OCI-LY3 (cell line): ENCODE measurements around the gene AGPAT4.

ENCODE experiments used
- CTCF ChIP-seq: fragments of 200-600, 300-600 bp; sonication (generic); IDR thresholded peaks from 2 replicates; pipeline ENCODE4 v1.5.1; 2014; ENCODE audit warnings: antibody characterized with exemption, low read length, low read depth
- EZH2phosphoT487 ChIP-seq: fragments of 200-600 bp; shearing (Covaris generic); IDR thresholded peaks from 2 replicates; pipeline ENCODE4 v1.6.1; 2018; ENCODE audit warnings: antibody characterized with exemption, mixed run types, low read depth

GRCh38 chr6:161166677-161167076, 107.2 kb downstream of the AGPAT4 start:
- TF ChIP-seq CTCF, result no peak
- TF ChIP-seq EZH2phosphoT487, result no peak
